GM12878 (cell line): ENCODE measurements around the gene TP73. TPM values are rescaled to one million over a fixed set of nuclear protein-coding genes. Genes with fewer than 3 reads are reported as not detected.

Experiments used
- ATAC-seq: fragments of 200-7000 bp; cut with Tn5 transposase; 3 replicates; pipeline ENCODE4 v1.9.1; 2020; ENCODE audit warnings: mild to moderate bottlenecking, moderate library complexity
- BruUV-seq: library from RNA; stranded (reverse); fragments of 400-500 nt; replicated peaks from 2 replicates; lab custom pipeline; 2021; lab: Mats Ljungman, UMichigan
- CTCF ChIA-PET: fragments of 300-600 bp; sonication (Branson Sonifier 250); formaldehyde crosslinking; extraction: SDS; loops from one replicate; lab custom pipeline; 2021; ENCODE audit warnings: inconsistent platforms; lab: Yijun Ruan, JAX
- POLR2A ChIA-PET: fragments of 350-600 bp; formaldehyde crosslinking; extraction: SDS; loops from one replicate; lab custom pipeline; 2021; ENCODE audit warnings: inconsistent platforms; lab: Charles Lee
- RAD21 ChIA-PET: fragments of 300-600 bp; sonication (Branson Sonifier 250); formaldehyde crosslinking; loops from one replicate; lab custom pipeline; 2023; ENCODE audit warnings: antibody characterized with exemption; ENCODE audit not compliant: unreplicated experiment; lab: Charles Lee
- SMC1A ChIA-PET: fragments of 300-600 bp; sonication (Branson Sonifier 250); formaldehyde crosslinking; loops from one replicate; lab custom pipeline; 2023; ENCODE audit not compliant: unreplicated experiment, uncharacterized antibody; lab: Charles Lee
- DNase-seq: peaks from one replicate; pipeline ENCODE4 v3.0.0-alpha.2; 2011; ENCODE audit warnings: low read depth, low spot score
- FAIRE-seq: peaks from 3 replicates; lab custom pipeline; 2011; peaks lifted over from hg19 to GRCh38; lab: Jason Lieb, UNC
- H2AFZ ChIP-seq: 2 replicates; pipeline ENCODE4 v1.6.0; 2011; ENCODE audit warnings: low read depth, low read length, control low read depth; ENCODE audit not compliant: control insufficient read depth
- H3K27ac ChIP-seq: 2 replicates; pipeline ENCODE4 v1.5.1; 2011; ENCODE audit warnings: control low read depth; ENCODE audit not compliant: control insufficient read depth, insufficient read depth
- H3K27me3 ChIP-seq, 2 experiments: replicated peaks in 1 of 2; 2 replicates each; pipeline versions ENCODE4 v1.6.0 to v1.6.1; 2011; ENCODE audit warnings: low read length in 1 of 2; ENCODE audit not compliant: control insufficient read depth in 2 of 2, insufficient read depth in 2 of 2
- H3K36me3 ChIP-seq, 2 experiments: 2 replicates each; pipeline ENCODE4 v1.5.1; 2011; ENCODE audit warnings: low read length in 1 of 2; ENCODE audit not compliant: control insufficient read depth in 2 of 2, insufficient read depth in 2 of 2
- H3K4me1 ChIP-seq: 2 replicates; pipeline ENCODE4 v1.6.1; 2011; ENCODE audit warnings: mild to moderate bottlenecking, low read length, moderate library complexity, mixed read lengths; ENCODE audit not compliant: control insufficient read depth, insufficient read depth
- H3K4me2 ChIP-seq: 2 replicates; pipeline ENCODE4 v1.6.0; 2011; ENCODE audit warnings: control low read depth; ENCODE audit not compliant: control insufficient read depth, insufficient read depth
- H3K4me3 ChIP-seq: fragments of 200-600 bp; sonication (generic); 2 replicates; pipeline ENCODE4 v1.5.1; 2016
- H3K79me2 ChIP-seq: 2 replicates; pipeline ENCODE4 v1.6.0; 2011; ENCODE audit warnings: low read length; ENCODE audit not compliant: control insufficient read depth, insufficient read depth
- H3K9ac ChIP-seq: 2 replicates; pipeline ENCODE4 v1.8.0; 2011; ENCODE audit warnings: low read length, control low read depth, mixed read lengths; ENCODE audit not compliant: control insufficient read depth, insufficient read depth
- H3K9me3 ChIP-seq: replicated peaks from 3 replicates; pipeline ENCODE4 v1.5.1; 2011; ENCODE audit warnings: mild to moderate bottlenecking, low read length; ENCODE audit not compliant: control insufficient read depth, insufficient read depth
- H4K20me1 ChIP-seq: 2 replicates; pipeline ENCODE4 v1.6.0; 2011; ENCODE audit not compliant: control insufficient read depth, insufficient read depth
- FOXK2 ChIP-seq: fragments of 450-650 bp; IDR thresholded peaks from 2 replicates; pipeline ENCODE4 v1.6.1; 2017; ENCODE audit warnings: mild to moderate bottlenecking, moderate library complexity
- IRF4 ChIP-seq: IDR thresholded peaks from 2 replicates; pipeline ENCODE4 v1.6.1; 2011; ENCODE audit warnings: low read depth, low read length
- MTA3 ChIP-seq: IDR thresholded peaks from 2 replicates; pipeline ENCODE4 v1.6.1; 2012; ENCODE audit warnings: low read length, inconsistent platforms, borderline replicate concordance
- NR2C2 ChIP-seq: IDR thresholded peaks from 2 replicates; pipeline ENCODE4 v1.6.1; 2011; ENCODE audit warnings: borderline replicate concordance, low read depth; ENCODE audit not compliant: control insufficient read depth, insufficient read length
- RB1 ChIP-seq: fragments of 450-650 bp; formaldehyde crosslinking; IDR thresholded peaks from 2 replicates; pipeline ENCODE4 v1.6.1; 2017; ENCODE audit warnings: mild to moderate bottlenecking, borderline replicate concordance
- TBL1XR1 ChIP-seq: IDR thresholded peaks from 2 replicates; pipeline ENCODE4 v1.6.1; 2012; ENCODE audit warnings: low read depth, low read length, improper control_type of control experiment
- ZNF217 ChIP-seq: fragments of 450-650 bp; IDR thresholded peaks from 2 replicates; pipeline ENCODE4 v1.6.1; 2017; ENCODE audit warnings: antibody characterized with exemption, mild to moderate bottlenecking
- WGBS: methylation state at CpG from one replicate; pipeline ENCODE4 v1.1.6; 2016; ENCODE audit warnings: low lambda C conversion rate; ENCODE audit not compliant: insufficient replicate concordance, insufficient coverage; ENCODE audit errors: missing lambda C conversion rate; 5-methylcytosine and 5-hydroxymethylcytosine counted together
- in situ Hi-C: fragments of 300-500 bp; cut with MboI; formaldehyde crosslinking; loops from 9 replicates; pipeline ENCODE4 v1.14.3; 2018; ENCODE audit warnings: mixed read lengths
- intact Hi-C: fragments of 100-400 bp; cut with micrococcal nuclease; formaldehyde crosslinking; loops from one replicate; pipeline ENCODE4 v1.14.2; 2022; ENCODE audit not compliant: unreplicated experiment
- polyA plus RNA-seq, 11 experiments: library from polyadenylated mRNA; depleted of rRNA in 4 of 11; unstranded in 6 of 11; stranded (reverse) in 5 of 11; fragments of >200 nt; fragmentation: Nextera tagmentation in 4 of 11; fragmentation: Illumina TruSeq in 1 of 11; extraction: Ambion mirVana in 4 of 11; extraction: Trizol in 1 of 11; gene quantifications; 1 replicate in 1 of 11; 2 replicates in 10 of 11; pipeline versions ENCODE4 v1.2.1 to v1.2.3, GENCODE V29; 2011 to 2016; ENCODE audit warnings: inconsistent platforms in 2 of 11, missing spikeins in 2 of 11, low read depth in 1 of 11
- total RNA-seq, 4 experiments: library from RNA; depleted of rRNA in 3 of 4; stranded (reverse); fragments of >200 nt in 3 of 4; fragmentation: Illumina TruSeq in 1 of 4; extraction: Trizol in 1 of 4; gene quantifications; 2 replicates each; pipeline versions ENCODE4 v1.2.1 to v1.2.3, GENCODE V29; 2013 to 2021
- TF ChIP-seq, protein P1 (sequence below): fragments of 450-650 bp; IDR thresholded peaks from 2 replicates; pipeline ENCODE4 v1.6.1; 2014; ENCODE audit warnings: mild to moderate bottlenecking
- TF ChIP-seq, protein P2 (sequence below): fragments of 450-650 bp; IDR thresholded peaks from 2 replicates; pipeline ENCODE4 v1.6.1; 2018; ENCODE audit warnings: mild to moderate bottlenecking, low read depth, moderate library complexity; ENCODE audit not compliant: partially characterized antibody
- TF ChIP-seq, protein P3 (sequence below): IDR thresholded peaks from 2 replicates; pipeline ENCODE4 v1.6.1; 2012; ENCODE audit warnings: low read depth, low read length, improper control_type of control experiment
- TF ChIP-seq, protein P4 (sequence below): fragments of 450-650 bp; IDR thresholded peaks from 2 replicates; pipeline ENCODE4 v1.6.1; 2017; ENCODE audit warnings: mild to moderate bottlenecking, low read depth, inconsistent platforms; ENCODE audit not compliant: poor library complexity, severe bottlenecking
- TF ChIP-seq, protein P5 (sequence below): fragments of 450-650 bp; IDR thresholded peaks from 2 replicates; pipeline ENCODE4 v1.6.1; 2016; ENCODE audit warnings: mild to moderate bottlenecking

TP73 gene
- total and polyA plus RNA-seq, 10 of the 15 experiments (the other 5 are each of a cell fraction or from before 2014, with no cell fraction given) = 0.08 to 54.2 (median 14.9) TPM

DNA sequence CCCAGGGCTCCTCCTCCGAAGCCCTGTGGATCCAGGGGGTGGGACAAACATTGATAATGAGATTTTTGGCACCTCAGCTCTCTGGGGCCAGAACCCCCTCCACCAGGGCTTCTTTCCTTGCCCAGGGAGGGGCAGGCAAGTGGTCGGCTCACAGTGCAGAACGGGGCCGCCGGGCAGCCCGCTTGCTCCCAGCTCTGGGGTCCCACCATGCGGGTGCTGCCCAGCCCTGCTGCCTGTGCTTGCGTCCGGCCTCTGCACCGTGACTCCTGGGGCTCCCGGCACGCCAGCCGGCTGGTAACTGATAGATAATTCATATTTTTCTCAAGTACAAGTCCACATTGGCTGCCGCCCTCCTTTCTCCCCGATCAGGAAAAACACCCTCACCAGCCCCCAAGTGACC, 57.9 kb downstream of the TP73 start (continued):
- TF ChIP-seq, protein P1, sequence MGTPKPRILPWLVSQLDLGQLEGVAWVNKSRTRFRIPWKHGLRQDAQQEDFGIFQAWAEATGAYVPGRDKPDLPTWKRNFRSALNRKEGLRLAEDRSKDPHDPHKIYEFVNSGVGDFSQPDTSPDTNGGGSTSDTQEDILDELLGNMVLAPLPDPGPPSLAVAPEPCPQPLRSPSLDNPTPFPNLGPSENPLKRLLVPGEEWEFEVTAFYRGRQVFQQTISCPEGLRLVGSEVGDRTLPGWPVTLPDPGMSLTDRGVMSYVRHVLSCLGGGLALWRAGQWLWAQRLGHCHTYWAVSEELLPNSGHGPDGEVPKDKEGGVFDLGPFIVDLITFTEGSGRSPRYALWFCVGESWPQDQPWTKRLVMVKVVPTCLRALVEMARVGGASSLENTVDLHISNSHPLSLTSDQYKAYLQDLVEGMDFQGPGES = no peak
- TF ChIP-seq, protein P2, sequence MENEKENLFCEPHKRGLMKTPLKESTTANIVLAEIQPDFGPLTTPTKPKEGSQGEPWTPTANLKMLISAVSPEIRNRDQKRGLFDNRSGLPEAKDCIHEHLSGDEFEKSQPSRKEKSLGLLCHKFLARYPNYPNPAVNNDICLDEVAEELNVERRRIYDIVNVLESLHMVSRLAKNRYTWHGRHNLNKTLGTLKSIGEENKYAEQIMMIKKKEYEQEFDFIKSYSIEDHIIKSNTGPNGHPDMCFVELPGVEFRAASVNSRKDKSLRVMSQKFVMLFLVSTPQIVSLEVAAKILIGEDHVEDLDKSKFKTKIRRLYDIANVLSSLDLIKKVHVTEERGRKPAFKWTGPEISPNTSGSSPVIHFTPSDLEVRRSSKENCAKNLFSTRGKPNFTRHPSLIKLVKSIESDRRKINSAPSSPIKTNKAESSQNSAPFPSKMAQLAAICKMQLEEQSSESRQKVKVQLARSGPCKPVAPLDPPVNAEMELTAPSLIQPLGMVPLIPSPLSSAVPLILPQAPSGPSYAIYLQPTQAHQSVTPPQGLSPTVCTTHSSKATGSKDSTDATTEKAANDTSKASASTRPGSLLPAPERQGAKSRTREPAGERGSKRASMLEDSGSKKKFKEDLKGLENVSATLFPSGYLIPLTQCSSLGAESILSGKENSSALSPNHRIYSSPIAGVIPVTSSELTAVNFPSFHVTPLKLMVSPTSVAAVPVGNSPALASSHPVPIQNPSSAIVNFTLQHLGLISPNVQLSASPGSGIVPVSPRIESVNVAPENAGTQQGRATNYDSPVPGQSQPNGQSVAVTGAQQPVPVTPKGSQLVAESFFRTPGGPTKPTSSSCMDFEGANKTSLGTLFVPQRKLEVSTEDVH = no peak
- TF ChIP-seq, protein P3, sequence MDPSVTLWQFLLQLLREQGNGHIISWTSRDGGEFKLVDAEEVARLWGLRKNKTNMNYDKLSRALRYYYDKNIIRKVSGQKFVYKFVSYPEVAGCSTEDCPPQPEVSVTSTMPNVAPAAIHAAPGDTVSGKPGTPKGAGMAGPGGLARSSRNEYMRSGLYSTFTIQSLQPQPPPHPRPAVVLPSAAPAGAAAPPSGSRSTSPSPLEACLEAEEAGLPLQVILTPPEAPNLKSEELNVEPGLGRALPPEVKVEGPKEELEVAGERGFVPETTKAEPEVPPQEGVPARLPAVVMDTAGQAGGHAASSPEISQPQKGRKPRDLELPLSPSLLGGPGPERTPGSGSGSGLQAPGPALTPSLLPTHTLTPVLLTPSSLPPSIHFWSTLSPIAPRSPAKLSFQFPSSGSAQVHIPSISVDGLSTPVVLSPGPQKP = no peak
- TF ChIP-seq TBL1XR1 (no peak), ZNF217 (no peak)

DNA sequence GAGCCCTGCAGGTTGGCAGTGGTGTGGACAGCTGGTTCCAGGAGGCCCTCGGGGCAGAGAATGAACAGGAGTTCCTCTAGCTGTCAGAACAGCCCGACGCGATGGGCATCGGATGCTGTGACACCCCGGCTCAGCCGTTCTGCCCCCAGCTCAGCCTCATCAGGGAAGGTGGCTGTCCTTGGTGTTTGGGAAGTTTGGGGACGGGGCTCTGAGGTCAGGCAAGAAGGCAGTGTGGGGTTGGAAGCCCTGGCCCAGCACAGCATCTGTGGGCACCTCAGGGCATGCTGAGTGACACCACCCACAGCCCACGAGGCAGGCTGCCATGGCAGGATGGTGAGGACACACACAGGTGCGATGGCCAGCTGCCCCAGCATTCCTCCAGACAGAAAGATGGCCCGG, 59.1 kb downstream of the TP73 start:
- Histone ChIP-seq H3K4me3 (no peak overlapping the region), H3K27ac (no peak overlapping the region), H3K27me3 (no peaks in the 10 kb centered on the region), H3K9me3 (no peaks in the 10 kb centered on the region), H3K4me1 (no peaks in the 10 kb centered on the region), H2AFZ (no peak overlapping the region), H3K79me2 (no peaks in the 10 kb centered on the region), H4K20me1 (no peaks in the 10 kb centered on the region; the same call in none of the 2 replicates), H3K4me2 (no peak overlapping the region), H3K36me3 (peaks cover 0 to 35% of the 10 kb centered on the region in 2 experiments; a peak in 2 of 4 replicates), H3K9ac (no peak overlapping the region)
- no peak for ATAC-seq
- ChIA-PET RAD21 (no interaction called here), POLR2A (no interaction called here), SMC1A (interaction anchor here (0.5 kb wide), 1 partner anchor 74 kb away, joined by 3 read pairs; no protein-coding TSS in a partner anchor), CTCF (no interaction called here)
- no TSS peak for BruUV-seq
- in situ Hi-C loops = no loop called here
- intact Hi-C loops = no loop called here
- DNase-seq = no peak
- WGBS = 75% methylated on average over 11 of the region's 11 CpGs
- FAIRE-seq = no peak
- TF ChIP-seq IRF4 (no peak), MTA3 (no peak), RB1 (no peak), NR2C2 (no peak), FOXK2 (no peak)
- TF ChIP-seq, protein P4, sequence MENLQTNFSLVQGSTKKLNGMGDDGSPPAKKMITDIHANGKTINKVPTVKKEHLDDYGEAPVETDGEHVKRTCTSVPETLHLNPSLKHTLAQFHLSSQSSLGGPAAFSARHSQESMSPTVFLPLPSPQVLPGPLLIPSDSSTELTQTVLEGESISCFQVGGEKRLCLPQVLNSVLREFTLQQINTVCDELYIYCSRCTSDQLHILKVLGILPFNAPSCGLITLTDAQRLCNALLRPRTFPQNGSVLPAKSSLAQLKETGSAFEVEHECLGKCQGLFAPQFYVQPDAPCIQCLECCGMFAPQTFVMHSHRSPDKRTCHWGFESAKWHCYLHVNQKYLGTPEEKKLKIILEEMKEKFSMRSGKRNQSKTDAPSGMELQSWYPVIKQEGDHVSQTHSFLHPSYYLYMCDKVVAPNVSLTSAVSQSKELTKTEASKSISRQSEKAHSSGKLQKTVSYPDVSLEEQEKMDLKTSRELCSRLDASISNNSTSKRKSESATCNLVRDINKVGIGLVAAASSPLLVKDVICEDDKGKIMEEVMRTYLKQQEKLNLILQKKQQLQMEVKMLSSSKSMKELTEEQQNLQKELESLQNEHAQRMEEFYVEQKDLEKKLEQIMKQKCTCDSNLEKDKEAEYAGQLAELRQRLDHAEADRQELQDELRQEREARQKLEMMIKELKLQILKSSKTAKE = no peak
- TF ChIP-seq, protein P5, sequence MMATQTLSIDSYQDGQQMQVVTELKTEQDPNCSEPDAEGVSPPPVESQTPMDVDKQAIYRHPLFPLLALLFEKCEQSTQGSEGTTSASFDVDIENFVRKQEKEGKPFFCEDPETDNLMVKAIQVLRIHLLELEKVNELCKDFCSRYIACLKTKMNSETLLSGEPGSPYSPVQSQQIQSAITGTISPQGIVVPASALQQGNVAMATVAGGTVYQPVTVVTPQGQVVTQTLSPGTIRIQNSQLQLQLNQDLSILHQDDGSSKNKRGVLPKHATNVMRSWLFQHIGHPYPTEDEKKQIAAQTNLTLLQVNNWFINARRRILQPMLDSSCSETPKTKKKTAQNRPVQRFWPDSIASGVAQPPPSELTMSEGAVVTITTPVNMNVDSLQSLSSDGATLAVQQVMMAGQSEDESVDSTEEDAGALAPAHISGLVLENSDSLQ = no peak
